Lung (tissue), 12 donors: ENCODE results near the gene CCNL1. TPM values are rescaled to one million over a fixed set of nuclear protein-coding genes. Genes with fewer than 3 reads are reported as not detected.

Source experiments
- ATAC-seq: fragments of 200-7000 bp; cut with Tn5 transposase; one replicate; pipeline ENCODE4 v1.9.1; 2020; ENCODE audit warnings: moderate number of reproducible peaks; ENCODE audit not compliant: insufficient read depth, low FRiP score
- DNase-seq, 3 donors: peaks; one replicate each; pipeline ENCODE4 v3.0.0-alpha.2; 2013 to 2017
- H3K27ac ChIP-seq, 2 donors: one replicate each; pipeline ENCODE4 v1.5.1; 2013; ENCODE audit warnings: mild to moderate bottlenecking in 2 of 2, moderate library complexity in 2 of 2, control low read depth in 1 of 2, inconsistent platforms in 1 of 2, low read depth in 1 of 2, low read length in 1 of 2
- H3K27me3 ChIP-seq, 3 donors: one replicate each; pipeline ENCODE4 v1.5.1; 2013; ENCODE audit warnings: low read length in 2 of 3; ENCODE audit not compliant: control insufficient read depth in 3 of 3, insufficient read depth in 3 of 3
- H3K36me3 ChIP-seq, 4 donors: one replicate each; pipeline ENCODE4 v1.5.1; 2013; ENCODE audit warnings: low read length in 4 of 4, mild to moderate bottlenecking in 1 of 4, moderate library complexity in 1 of 4; ENCODE audit not compliant: control insufficient read depth in 4 of 4, insufficient read depth in 4 of 4
- H3K4me1 ChIP-seq, 5 donors: one replicate each; pipeline ENCODE4 v1.5.1; 2013; ENCODE audit warnings: low read length in 5 of 5, mild to moderate bottlenecking in 2 of 5, moderate library complexity in 1 of 5; ENCODE audit not compliant: control insufficient read depth in 5 of 5, insufficient read depth in 5 of 5
- H3K4me3 ChIP-seq: one replicate; pipeline ENCODE4 v1.5.1; 2013; ENCODE audit warnings: mild to moderate bottlenecking, control low read depth, moderate library complexity
- H3K9ac ChIP-seq, 2 donors: one replicate each; pipeline ENCODE4 v1.5.1; 2013; ENCODE audit warnings: low read length in 2 of 2, control low read depth in 1 of 2; ENCODE audit not compliant: insufficient read depth in 1 of 2
- H3K9me3 ChIP-seq, 4 donors: one replicate each; pipeline ENCODE4 v1.5.1; 2013; ENCODE audit warnings: low read length in 3 of 4, mild to moderate bottlenecking in 1 of 4, moderate library complexity in 1 of 4; ENCODE audit not compliant: control insufficient read depth in 4 of 4, insufficient read depth in 3 of 4
- CTCF ChIP-seq: IDR thresholded peaks from 2 replicates; pipeline ENCODE4 v1.5.1; 2012; ENCODE audit warnings: mild to moderate bottlenecking; ENCODE audit errors: control extremely low read depth, extremely low read depth
- WGBS, 2 donors: extraction: QIAGEN DNeasy Blood & Tissue Kit; methylation state at CpG; one replicate each; pipeline ENCODE4 v1.1.7; 2013; 5-methylcytosine and 5-hydroxymethylcytosine counted together
- polyA plus RNA-seq, 2 donors: library from polyadenylated mRNA; stranded (reverse); fragments of 200-250 nt; gene quantifications; one replicate each; pipeline ENCODE4 v1.2.1, GENCODE V29; 2013
- total RNA-seq, 2 donors: library from RNA; depleted of rRNA in 1 of 2; stranded (reverse); fragments of >200 nt in 1 of 2; gene quantifications; one replicate each; pipeline ENCODE4 v1.2.1, GENCODE V29; 2014 to 2021
- donor health status: control.
- donor health status: control.
- donor health status: Bipolar disorder and iron deficiency.
- donor health status: healthy.
- donor health status: DM: yes; HTN: yes; CAD: no.

CCNL1 gene
- total and polyA plus RNA-seq, 4 donors: 91.1 to 383 (median 110) TPM

- TF ChIP-seq CTCF: no peak
- peaks cover 0 to 32% (median 5%) of the 10 kb centered on the region in 5 donors for H3K4me1 ChIP-seq
- H3K27ac ChIP-seq: peak overlapping the region in 1 of 2 donors; percentile 75
- H3K4me3 ChIP-seq: no peak overlapping the region
- H3K36me3 ChIP-seq: no peaks in the 10 kb centered on the region
- H3K9ac ChIP-seq: no peak overlapping the region
- no peaks in the 10 kb centered on the region for H3K27me3 ChIP-seq
- 68 to 76% methylated on average over 2 of the region's 2 CpGs for WGBS, 2 donors
- DNase-seq: no peak
- no peak for ATAC-seq
- peaks cover 0 to 2% (median 0%) of the 10 kb centered on the region in 4 donors for H3K9me3 ChIP-seq
Measured at GRCh38 chr3:157107037-157107436, 52.9 kb downstream of the CCNL1 start.

GRCh38 chr3:157104928-157105652 lies 54.9 kb downstream of the CCNL1 start:
- no peak overlapping the region for H3K4me3 ChIP-seq
- no peak for TF ChIP-seq CTCF
- peaks cover 0 to 2% (median 0%) of the 10 kb centered on the region in 4 donors for H3K9me3 ChIP-seq
- no peaks in the 10 kb centered on the region for H3K27me3 ChIP-seq
- H3K36me3 ChIP-seq: no peaks in the 10 kb centered on the region
- peak overlapping the region in 1 of 2 donors; percentile 71 for H3K27ac ChIP-seq
- peaks cover 0 to 23% (median 3%) of the 10 kb centered on the region in 5 donors for H3K4me1 ChIP-seq
- WGBS, 2 donors: 48 to 63% methylated on average over 7 of the region's 7 CpGs
- DNase-seq (no peak), ATAC-seq (no peak)
- no peak overlapping the region for H3K9ac ChIP-seq

GRCh38 chr3:157104521-157104920 lies 55.4 kb downstream of the CCNL1 start:
- H3K27me3 ChIP-seq: no peaks in the 10 kb centered on the region
- WGBS, 2 donors: 64 to 70% methylated on average over 4 of the region's 4 CpGs
- H3K9ac ChIP-seq: no peak overlapping the region
- DNase-seq (no peak), ATAC-seq (no peak)
- no peak overlapping the region for H3K4me3 ChIP-seq
- no peaks in the 10 kb centered on the region for H3K36me3 ChIP-seq
- no peak for TF ChIP-seq CTCF
- H3K4me1 ChIP-seq: peaks cover 0 to 20% (median 3%) of the 10 kb centered on the region in 5 donors
- peak overlapping the region in 1 of 2 donors; percentile 71 for H3K27ac ChIP-seq
- peaks cover 0 to 2% (median 0%) of the 10 kb centered on the region in 4 donors for H3K9me3 ChIP-seq

GRCh38 chr3:157103860-157104259 lies 56.1 kb downstream of the CCNL1 start:
- Histone ChIP-seq H3K4me1 (peaks cover 0 to 23% (median 3%) of the 10 kb centered on the region in 5 donors), H3K9me3 (peaks cover 0 to 2% (median 0%) of the 10 kb centered on the region in 4 donors)

More at GRCh38 chr3:157103860-157104259, 56.1 kb downstream of the CCNL1 start:
- Histone ChIP-seq H3K27me3 (no peaks in the 10 kb centered on the region), H3K36me3 (no peaks in the 10 kb centered on the region), H3K9ac (no peak overlapping the region), H3K4me3 (no peak overlapping the region), H3K27ac (peak overlapping the region in 1 of 2 donors; percentile 71)
- ATAC-seq: no peak
- WGBS, 2 donors: 85 to 95% methylated on average over 2 of the region's 2 CpGs
- no peak for TF ChIP-seq CTCF
- no peak for DNase-seq
